Vagina (tissue), 2 donors: ENCODE data around the gene RTN4IP1. TPM values are rescaled to one million over a fixed set of nuclear protein-coding genes. Genes with fewer than 3 reads are reported as not detected.

Source experiments
- DNase-seq, 2 donors: peaks; one replicate each; pipeline ENCODE4 v3.0.0-alpha.2; 2017; ENCODE audit errors: extremely low spot score in 2 of 2
- H3K27ac ChIP-seq: fragments of 200-600 bp; sonication (generic); one replicate; pipeline ENCODE4 v1.5.1; 2019
- H3K27me3 ChIP-seq: fragments of 200-600 bp; sonication (generic); one replicate; pipeline ENCODE4 v1.5.1; 2019
- H3K36me3 ChIP-seq, 2 donors: fragments of 200-600 bp; sonication (generic); one replicate each; pipeline ENCODE4 v1.5.1; 2017 to 2019
- H3K4me1 ChIP-seq: fragments of 200-600 bp; sonication (generic); one replicate; pipeline ENCODE4 v1.5.1; 2019
- H3K4me3 ChIP-seq, 2 donors: fragments of 200-600 bp; sonication (generic); 1 replicate in 1 of 2; 2 replicates in 1 of 2; pipeline ENCODE4 v1.5.1; 2016 to 2019
- H3K9me3 ChIP-seq: fragments of 200-600 bp; sonication (generic); one replicate; pipeline ENCODE4 v1.5.1; 2019
- POLR2A ChIP-seq, 2 donors: fragments of 450-650 bp; IDR thresholded peaks; one replicate each; pipeline ENCODE4 v1.6.1; 2017; ENCODE audit warnings: antibody characterized with exemption in 2 of 2, mild to moderate bottlenecking in 2 of 2, moderate library complexity in 2 of 2
- POLR2AphosphoS5 ChIP-seq, 2 donors: sonication (generic); formaldehyde crosslinking; IDR thresholded peaks; one replicate each; pipeline ENCODE4 v1.9.0; 2017; ENCODE audit warnings: antibody characterized with exemption in 2 of 2, mild to moderate bottlenecking in 2 of 2, low read depth in 1 of 2; ENCODE audit not compliant: insufficient read depth in 1 of 2
- intact Hi-C: fragments of 100-400 bp; cut with DNase I; formaldehyde crosslinking; loops from one replicate; pipeline ENCODE4 v1.15.1; 2023
- total RNA-seq: library from RNA; depleted of rRNA; stranded (reverse); fragments of >200 nt; gene quantifications from one replicate; pipeline ENCODE4 v1.2.3, GENCODE V29; 2016
- TF ChIP-seq, protein P1 (sequence below), 3 experiments: fragments of 450-650 bp in 2 of 3; fragments of 200-600 bp in 1 of 3; sonication (generic) in 1 of 3; IDR thresholded peaks; one replicate each; pipeline ENCODE4 v1.5.1; 2017 to 2019; ENCODE audit warnings: antibody characterized with exemption in 3 of 3, mild to moderate bottlenecking in 2 of 3, moderate library complexity in 2 of 3

RTN4IP1 gene
- total RNA-seq, 1 donor from 2014 or later, result 2.9 TPM

- no peaks in the 10 kb centered on the region for H3K9me3 ChIP-seq
- H3K4me3 ChIP-seq, result no peak overlapping the region
- H3K27me3 ChIP-seq, result no peaks in the 10 kb centered on the region
- no peak for DNase-seq
- H3K27ac ChIP-seq, result no peak overlapping the region
- peaks cover under 1% of the 10 kb centered on the region for H3K4me1 ChIP-seq
- TF ChIP-seq POLR2A (IDR thresholded peaks at IDR 0.05) (no peak), POLR2AphosphoS5 (IDR thresholded peaks at IDR 0.05; ENCODE audit: insufficient read depth in 1 of 2, low read depth in 1 of 2) (no peak)
- TF ChIP-seq, protein P1, sequence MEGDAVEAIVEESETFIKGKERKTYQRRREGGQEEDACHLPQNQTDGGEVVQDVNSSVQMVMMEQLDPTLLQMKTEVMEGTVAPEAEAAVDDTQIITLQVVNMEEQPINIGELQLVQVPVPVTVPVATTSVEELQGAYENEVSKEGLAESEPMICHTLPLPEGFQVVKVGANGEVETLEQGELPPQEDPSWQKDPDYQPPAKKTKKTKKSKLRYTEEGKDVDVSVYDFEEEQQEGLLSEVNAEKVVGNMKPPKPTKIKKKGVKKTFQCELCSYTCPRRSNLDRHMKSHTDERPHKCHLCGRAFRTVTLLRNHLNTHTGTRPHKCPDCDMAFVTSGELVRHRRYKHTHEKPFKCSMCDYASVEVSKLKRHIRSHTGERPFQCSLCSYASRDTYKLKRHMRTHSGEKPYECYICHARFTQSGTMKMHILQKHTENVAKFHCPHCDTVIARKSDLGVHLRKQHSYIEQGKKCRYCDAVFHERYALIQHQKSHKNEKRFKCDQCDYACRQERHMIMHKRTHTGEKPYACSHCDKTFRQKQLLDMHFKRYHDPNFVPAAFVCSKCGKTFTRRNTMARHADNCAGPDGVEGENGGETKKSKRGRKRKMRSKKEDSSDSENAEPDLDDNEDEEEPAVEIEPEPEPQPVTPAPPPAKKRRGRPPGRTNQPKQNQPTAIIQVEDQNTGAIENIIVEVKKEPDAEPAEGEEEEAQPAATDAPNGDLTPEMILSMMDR (IDR thresholded peaks at IDR 0.05), result no peak
- intact Hi-C loops, result no loop called here
- H3K36me3 ChIP-seq, result no peaks in the 10 kb centered on the region
Measured at GRCh38 chr6:106540432-106540831, 88.9 kb downstream of the RTN4IP1 start.

- Histone ChIP-seq H3K27ac (no peak overlapping the region), H3K4me1 (no peaks in the 10 kb centered on the region), H3K9me3 (no peaks in the 10 kb centered on the region), H3K4me3 (no peak overlapping the region), H3K36me3 (no peaks in the 10 kb centered on the region), H3K27me3 (no peaks in the 10 kb centered on the region)
- intact Hi-C loops, result no loop called here
- no peak for DNase-seq
- TF ChIP-seq POLR2A (IDR thresholded peaks at IDR 0.05), result no peak
Measured at GRCh38 chr6:106539936-106540335, 89.4 kb downstream of the RTN4IP1 start.

GRCh38 chr6:106538145-106538544, 91.2 kb downstream of the RTN4IP1 start:
- intact Hi-C loops, result no loop called here
- TF ChIP-seq POLR2AphosphoS5 (IDR thresholded peaks at IDR 0.05; ENCODE audit: insufficient read depth in 1 of 2, low read depth in 1 of 2), result no peak
- TF ChIP-seq, protein P1 (IDR thresholded peaks at IDR 0.05), result no peak
- TF ChIP-seq POLR2A (IDR thresholded peaks at IDR 0.05), result no peak

GRCh38 chr6:106537662-106538061, 91.6 kb downstream of the RTN4IP1 start:
- DNase-seq, result no peak
- no peak for TF ChIP-seq POLR2A (IDR thresholded peaks at IDR 0.05)
- no peak for TF ChIP-seq POLR2AphosphoS5 (IDR thresholded peaks at IDR 0.05; ENCODE audit: insufficient read depth in 1 of 2, low read depth in 1 of 2)
- TF ChIP-seq, protein P1 (IDR thresholded peaks at IDR 0.05), result no peak
- Histone ChIP-seq H3K27me3 (no peaks in the 10 kb centered on the region), H3K9me3 (no peaks in the 10 kb centered on the region), H3K36me3 (no peaks in the 10 kb centered on the region), H3K27ac (no peak overlapping the region), H3K4me1 (no peaks in the 10 kb centered on the region), H3K4me3 (no peak overlapping the region)
- intact Hi-C loops, result no loop called here

More at GRCh38 chr6:106538145-106538544, 91.2 kb downstream of the RTN4IP1 start:
- no peak overlapping the region for H3K27ac ChIP-seq
- no peak overlapping the region for H3K4me3 ChIP-seq
- no peaks in the 10 kb centered on the region for H3K9me3 ChIP-seq
- no peaks in the 10 kb centered on the region for H3K27me3 ChIP-seq
- no peak for DNase-seq
- no peaks in the 10 kb centered on the region for H3K4me1 ChIP-seq
- no peaks in the 10 kb centered on the region for H3K36me3 ChIP-seq

GRCh38 chr6:106536851-106537250, 92.4 kb downstream of the RTN4IP1 start:
- TF ChIP-seq POLR2AphosphoS5 (IDR thresholded peaks at IDR 0.05; ENCODE audit: insufficient read depth in 1 of 2, low read depth in 1 of 2), result no peak
- TF ChIP-seq, protein P1 (IDR thresholded peaks at IDR 0.05), result no peak
- no peak for TF ChIP-seq POLR2A (IDR thresholded peaks at IDR 0.05)
- Histone ChIP-seq H3K36me3 (no peaks in the 10 kb centered on the region), H3K4me3 (no peak overlapping the region), H3K27me3 (no peaks in the 10 kb centered on the region), H3K9me3 (no peaks in the 10 kb centered on the region), H3K27ac (no peak overlapping the region), H3K4me1 (no peaks in the 10 kb centered on the region)
- intact Hi-C loops, result no loop called here
- DNase-seq, result no peak
